GM19328 (cell line): ENCODE results near the gene ARHGAP21.
"Not testable (repeated sequence)": the region's sequence is repeated elsewhere in the genome, so short reads cannot be mapped to it uniquely, and the experiment has no call there.

Experiments used
- ATAC-seq: cut with Tn5 transposase; IDR thresholded peaks from one replicate; pipeline ENCODE4 v1.9.1; 2021; ENCODE audit warnings: mild to moderate bottlenecking, moderate library complexity; ENCODE audit not compliant: unreplicated experiment

ARHGAP21 gene

DNA sequence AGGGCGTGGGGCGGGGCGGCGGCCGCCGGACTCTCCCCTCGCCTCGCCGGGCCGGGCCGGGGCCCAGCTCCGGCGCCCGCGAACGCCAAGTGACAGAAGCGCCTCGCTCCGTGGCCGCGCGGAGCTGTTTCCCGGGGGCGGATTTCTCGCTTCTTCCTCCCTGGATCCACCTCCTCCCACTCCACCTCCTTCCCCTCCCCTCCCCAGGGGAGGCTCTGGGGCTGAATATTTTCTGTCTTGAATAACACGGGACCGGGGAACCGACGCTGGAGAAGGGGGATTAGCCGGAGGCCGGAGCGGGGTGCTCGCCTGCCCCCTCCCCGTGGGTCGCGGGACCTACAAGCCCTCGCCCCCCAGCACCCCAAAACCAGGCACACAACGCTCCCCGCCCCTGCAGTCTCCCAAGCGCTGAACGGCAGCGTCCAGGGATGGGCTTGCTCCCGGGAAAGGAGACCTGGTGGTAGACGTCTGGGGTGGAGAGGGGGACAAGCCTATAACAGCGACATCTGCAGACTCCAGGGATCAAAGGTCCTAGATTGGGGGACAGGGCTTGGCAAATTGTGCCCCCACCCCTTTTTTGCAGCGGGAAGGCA is at the start of gene ARHGAP21:
Gene ARHGAP21 (minus strand): TSS at position 100 of the 593 bp plus-strand sequence. CDS start 1,988 bp downstream, outside the sequence.
- peak; percentile 24 for ATAC-seq

DNA sequence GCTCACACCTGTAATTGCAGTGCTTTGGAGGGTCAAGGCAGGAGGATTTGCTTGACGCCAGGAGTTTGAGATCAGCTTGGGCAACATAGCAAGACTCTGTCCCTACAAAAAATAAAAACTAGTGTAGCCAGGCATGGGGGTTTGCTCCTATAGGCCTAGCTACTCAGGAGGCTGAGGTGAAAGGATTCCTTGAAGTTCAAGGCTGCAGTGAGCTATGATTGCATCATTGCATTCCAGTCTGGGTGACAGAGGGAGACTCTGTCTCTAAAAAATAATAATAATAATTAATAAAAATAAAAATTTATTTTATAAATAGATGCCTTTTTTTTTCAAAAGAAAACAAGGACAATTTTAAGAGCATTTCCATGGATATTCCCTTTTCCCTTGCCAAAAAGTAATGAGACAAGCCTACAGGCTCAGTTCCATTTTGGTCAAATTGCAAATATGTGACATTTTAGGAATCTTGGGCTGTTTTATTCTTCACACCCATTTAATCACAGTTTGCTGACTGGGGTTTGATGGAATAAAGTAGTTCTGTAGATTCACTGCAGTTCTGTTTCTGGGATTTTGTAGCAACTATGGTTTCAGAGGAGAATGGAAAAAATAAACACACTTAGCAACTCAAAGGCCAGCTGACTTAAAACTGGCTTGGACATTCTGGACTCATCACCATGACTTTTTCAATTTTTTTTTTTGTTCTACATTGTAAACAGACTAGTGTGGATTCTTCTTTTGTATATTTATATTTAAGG is 48.4 kb upstream of the ARHGAP21 start:
- no peak for ATAC-seq

DNA sequence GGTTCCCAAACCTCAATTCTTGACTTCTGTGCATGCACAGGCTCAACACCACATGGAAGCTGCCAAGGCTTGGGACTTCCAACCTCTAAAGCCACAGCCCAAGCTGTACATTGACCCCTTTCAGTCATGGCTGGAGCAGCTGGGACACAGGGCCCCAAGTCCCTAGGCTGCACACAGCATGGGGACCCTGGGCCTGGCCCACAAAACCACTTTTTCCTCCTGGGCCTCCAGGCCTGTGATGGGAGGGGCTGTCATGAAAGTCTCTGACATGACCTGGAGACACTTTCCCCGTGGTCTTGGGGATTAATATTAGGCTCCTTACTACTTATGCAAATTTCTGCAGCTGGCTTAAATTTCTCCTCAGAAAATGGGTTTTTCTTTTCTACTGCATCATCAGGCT is 41.3 kb upstream of the ARHGAP21 start:
- not testable (repeated sequence) for ATAC-seq

DNA sequence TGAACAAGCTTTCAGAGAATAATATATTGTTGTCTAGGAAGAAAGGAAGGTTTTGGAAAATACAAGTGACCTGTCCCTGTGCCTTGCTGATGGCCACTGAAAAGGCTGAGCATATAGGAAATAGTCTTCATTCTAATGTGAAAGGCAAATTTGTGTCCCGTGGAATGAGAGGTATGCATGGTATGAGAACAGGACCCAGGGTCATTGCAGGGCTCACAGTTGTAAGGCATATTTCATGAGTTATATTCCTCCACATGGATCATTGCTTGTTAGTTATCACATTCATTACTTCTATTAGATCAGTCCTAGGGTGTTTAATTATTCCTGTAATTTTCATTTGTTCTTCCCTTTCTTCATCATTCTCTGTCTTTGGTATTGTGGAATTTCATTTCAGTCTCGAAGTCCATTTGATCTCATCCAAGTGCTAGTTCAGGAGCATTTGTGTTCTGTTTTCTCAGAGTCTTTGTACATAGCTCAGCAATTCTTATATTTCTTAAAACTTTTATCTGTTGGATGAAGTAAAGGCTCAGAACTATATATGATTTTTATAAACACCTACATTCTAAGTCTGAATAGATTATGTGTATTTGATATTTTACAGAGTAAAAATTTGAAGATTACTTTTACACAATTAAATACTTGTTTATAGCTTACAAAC is 39.4 kb upstream of the ARHGAP21 start:
- no peak for ATAC-seq

DNA sequence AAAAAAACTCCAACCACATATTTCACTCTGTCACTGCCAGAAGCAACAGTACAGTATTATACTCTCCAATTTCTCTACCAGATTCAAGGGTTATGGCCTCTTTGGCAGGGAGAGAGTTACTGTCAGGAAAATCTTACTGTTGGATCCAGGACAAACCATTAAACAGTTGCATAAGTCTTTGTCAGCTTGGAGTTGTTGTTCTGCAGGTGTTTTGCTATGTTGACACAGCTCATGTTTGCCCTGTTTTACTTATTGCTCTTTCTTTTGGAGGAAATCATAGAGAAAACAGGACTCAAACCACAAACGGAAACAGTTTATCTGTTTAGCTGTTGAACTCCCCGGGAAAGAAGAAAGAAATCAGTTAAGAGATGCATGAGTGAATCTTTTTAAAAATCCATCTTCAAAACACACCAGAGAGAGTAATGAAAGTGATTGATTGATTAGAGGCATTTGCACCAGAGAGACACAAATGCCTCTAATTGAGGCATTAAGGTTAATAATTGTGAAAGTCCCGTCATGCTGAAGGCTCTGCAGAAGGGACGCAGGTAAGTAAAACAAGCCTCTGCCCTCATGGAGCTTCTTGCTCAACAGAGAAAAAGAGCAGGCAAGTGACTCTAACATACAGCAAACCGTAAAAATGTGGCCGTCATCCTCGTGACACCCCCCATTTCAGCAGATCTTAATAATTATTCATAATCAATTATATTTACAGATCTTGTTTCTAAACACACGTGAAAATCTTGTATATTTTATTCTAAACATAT is 38.7 kb upstream of the ARHGAP21 start:
- ATAC-seq: no peak

DNA sequence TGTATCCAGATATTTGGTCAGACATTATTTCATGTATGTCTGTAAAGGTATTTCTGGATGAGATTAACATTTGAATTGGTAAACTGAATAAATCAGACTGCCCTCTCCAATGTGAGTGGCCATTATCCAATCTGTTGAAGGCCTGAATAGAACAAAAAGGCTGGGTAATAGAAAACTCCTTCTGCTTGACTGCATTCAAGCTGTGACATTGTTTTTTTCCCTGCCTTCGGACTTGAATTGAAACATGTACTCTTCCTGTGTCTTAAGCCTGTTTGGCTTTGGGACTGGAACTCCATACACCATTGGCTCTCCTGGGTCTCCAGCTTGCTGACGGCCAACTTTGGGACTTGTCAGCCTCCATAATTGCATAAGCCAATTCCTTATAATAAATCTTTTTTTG is 36.0 kb upstream of the ARHGAP21 start:
- ATAC-seq: no peak

DNA sequence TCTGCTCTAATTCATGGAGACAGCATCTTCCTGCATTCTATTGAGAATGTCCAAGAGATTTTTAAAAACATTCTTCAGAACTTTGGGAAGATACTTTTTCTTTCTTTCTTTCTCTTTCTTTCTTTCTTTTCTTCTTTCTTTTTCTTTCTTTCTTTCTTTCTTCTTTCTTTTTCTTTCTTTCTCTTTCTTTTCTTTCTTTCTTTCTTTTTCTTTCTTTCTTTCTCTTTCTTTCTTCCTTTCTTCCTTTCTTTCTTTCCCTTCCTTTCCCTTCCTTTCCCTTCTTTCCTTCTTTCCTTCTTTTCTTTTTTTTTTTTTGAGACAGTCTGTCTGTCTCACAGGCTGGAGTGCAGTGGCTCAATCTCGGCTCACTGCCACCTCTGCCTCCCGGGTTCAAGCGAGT is 34.6 kb upstream of the ARHGAP21 start:
- not testable (repeated sequence) for ATAC-seq

DNA sequence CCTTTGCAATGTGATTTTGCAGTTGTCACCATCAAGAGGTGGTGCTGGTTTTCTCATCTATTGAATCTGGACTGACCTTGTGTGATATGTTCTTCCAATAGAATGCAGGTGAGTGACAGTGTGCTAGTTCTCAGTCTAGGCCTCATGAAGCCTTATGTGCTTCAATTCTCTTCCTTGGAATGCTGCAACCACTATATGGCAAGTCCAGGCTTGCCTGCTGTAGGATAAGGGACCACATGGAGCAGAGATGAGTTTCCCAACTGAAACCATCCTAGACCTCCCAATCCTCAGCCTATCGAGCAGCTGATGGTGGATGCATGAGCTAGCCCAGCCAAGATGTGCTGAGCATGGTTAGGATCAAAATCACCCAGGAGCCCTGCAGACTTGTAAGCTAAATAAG is 32.6 kb upstream of the ARHGAP21 start:
- ATAC-seq: no peak

DNA sequence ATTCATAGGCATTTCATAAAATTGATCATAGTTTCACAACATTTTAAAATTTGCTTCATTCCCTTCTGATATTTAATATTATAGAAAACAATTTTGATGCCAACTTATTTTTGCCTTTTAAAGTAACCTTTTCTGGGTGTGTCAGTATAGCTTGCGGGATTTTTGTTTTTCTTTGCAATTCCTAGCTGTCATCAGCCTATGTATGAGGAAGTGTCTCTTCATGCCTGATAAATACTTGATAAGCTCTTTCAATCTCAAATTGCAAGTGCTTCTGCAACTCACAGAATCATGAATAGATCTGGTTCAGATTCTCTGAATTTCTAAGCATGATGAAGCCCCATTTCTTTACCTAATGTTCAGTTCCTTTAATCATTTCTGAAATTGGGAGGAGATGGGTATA is 28.0 kb upstream of the ARHGAP21 start:
- no peak for ATAC-seq

DNA sequence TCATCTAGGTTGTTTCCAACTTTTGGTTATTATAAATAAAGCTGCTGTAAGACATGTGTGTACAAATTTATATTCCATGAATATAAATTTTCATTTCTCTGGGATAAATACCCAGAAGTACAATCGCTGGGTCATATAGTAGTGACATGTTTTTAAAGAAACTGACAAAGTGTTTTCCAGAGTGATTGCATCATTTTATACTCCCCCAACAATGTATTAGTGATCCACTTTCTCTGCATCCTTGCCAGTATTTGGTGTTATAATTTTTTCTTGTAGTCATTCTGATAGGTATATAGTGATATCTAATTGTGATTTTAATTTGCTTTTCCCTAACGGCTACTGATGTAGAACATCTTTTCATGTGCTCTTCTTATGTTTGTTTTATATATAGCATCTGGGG is 27.0 kb upstream of the ARHGAP21 start:
- ATAC-seq: no peak

DNA sequence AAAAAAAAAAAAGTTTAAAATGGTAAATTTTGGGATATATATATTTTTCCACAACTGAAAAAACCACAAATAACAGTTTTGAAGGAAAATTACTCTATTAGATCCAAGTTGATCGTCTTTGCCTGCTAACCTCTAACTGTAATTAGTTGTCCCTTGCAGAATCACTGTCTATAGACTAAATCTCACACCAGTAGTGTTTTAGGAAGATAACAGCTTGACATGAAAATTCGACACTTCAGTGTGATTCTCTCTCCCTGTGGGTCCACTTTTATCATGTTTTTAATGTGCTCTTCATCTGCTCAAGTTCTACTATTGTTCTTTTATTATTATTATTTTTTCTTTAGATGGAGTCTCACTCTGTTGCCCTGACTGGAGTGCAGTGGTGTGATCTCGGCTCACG is 24.5 kb upstream of the ARHGAP21 start:
- ATAC-seq: no peak

DNA sequence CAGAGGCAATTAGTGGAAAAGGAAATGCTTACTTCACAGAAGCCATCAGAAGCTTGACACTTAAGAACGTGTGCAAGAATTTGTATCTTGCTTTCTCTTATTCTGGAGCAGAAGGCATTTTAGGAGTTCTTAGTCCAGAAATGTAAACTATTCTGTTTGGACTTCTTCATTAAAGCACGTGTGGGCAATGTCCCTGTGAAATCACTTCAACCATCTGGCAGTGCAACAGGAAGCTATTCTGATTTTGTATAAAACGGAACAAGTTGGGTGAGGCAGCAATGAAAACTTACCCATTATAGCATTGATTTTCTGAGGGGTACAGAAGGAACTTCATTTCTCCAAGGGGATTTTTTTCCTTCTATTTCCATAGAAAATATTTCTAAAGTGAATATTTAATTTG is 21.3 kb upstream of the ARHGAP21 start:
- ATAC-seq: no peak

DNA sequence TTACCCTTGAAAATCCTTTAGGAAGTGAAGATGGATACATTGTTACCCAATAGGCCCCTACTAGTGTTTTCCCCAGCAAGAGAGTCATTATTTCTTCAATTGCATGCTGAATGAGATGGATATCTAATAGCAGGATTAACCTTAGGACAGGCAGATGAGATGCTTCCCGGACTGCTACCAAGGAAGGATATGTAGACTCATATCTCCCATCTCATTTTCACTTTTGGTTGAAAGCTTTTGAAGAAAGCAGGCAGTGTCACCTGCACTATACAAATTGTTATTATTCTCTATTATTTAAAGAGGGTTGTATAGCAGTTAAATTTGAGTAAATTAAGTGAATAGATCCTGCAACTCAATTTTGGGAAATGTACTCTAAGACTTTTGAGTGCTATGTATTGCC is 17.0 kb upstream of the ARHGAP21 start:
- ATAC-seq: no peak

DNA sequence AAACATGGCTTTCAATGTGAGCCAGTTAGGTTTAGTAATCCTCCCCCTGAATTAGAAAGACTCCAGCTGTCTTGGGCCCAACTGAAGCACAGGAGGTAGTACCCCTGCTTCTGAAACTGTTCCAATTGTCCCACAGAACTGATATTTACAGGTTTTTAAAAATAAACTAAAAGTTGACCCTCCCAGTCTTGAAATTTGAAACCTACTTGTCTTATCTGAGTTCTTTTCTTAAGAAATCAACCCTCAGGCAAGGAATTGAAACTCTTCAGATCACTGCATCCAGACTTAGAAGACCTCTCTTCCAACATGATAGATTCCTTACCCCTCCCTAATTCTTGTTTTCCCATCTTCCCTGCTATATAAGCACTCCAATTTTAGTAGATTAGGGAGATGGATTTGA is 13.3 kb upstream of the ARHGAP21 start:
- no peak for ATAC-seq

DNA sequence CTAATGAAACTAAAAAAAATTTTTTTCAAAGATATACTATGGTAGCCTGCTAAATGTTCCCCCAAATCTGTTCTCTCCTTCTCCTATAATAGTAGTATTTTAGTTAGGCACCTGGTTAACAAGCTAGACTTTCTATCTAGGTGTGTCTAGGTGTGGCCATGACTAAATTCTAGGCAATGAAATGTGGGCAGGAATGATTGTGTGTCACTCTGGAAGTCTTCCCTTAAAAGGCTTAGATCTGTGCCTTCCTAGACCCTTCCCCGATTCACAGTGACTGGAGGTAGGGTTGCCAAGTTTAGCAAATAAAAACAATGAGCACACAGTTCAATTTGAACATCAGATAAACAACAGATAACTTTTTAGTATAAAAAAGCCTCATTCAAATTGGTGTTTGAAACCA is 8.3 kb upstream of the ARHGAP21 start:
- no peak for ATAC-seq

DNA sequence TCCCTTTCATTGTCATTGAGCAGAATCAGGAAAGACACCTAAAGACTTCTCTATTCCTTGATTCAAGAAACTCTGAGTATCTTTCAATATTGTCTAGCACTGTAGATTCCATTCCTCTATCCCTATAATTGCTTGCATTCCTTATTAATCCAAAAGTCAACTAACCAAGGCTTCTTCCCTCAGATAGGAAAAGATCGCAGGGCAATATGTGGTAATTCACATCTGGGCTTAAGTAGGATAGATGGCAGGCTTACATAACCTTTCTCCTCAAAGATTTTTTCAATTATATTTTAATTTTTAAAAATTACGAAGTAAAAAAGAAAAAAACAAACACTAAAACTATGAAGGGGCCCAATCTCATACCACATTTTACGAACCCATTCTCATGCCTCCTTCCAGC is 7.1 kb upstream of the ARHGAP21 start:
- ATAC-seq: no peak

DNA sequence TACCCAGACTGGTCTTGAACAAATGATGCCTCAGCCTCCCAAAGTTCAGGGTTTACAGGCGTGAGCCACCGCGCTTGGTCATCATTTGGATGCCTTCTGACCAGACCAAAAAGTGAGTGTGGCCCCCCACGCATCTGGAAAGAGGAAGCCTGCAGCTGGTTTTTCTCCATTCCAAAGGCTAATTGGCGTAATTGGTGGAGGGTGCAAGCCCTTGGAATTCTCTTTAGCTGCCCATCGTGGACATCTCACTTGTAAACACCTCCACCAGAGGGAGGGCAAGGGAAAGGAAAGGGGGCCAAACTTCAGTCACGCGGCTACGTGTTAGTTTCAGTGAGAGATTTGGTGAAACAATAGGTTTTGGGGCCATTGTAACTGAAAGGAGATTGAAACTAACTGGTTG is 4.1 kb upstream of the ARHGAP21 start:
- ATAC-seq: no peak

DNA sequence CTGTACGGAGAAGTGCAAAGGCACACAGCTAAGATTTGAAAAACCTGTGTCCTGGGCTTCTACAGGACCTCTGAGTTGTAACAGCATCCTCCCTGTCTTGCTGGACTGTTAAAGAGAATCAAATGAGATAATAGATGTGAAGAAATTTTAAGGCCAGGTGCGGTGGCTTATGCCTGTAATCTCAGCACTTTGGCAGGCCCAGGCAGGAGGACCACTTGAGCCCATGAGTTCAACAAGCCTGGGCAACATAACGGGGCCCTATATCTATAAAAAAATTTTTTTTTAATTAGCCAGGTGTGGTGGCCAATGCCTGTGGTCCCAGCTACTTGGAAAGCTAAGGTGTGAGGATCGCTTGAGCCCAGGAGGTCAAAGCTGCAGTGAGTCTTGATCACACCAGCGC is 2.9 kb upstream of the ARHGAP21 start:
- ATAC-seq: no peak

DNA sequence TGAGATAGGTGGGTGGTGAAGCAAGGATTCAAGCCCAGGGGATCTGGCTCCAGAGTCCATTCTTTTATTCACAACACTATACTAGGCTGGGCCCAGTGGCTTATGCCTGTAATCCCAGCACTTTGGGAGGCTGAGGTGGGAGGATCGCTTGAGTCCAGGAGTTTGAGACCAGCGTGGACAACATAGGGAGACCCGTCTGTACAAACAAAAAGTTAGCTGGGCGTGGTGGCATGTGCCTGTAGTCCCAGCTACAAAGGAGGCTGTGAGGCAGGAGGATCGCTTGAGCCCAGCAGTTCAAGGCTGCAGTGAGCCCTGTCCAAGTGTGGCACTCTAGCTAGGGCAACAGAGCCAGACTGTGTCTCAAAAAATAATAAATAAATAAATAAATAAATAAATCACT is 2.3 kb upstream of the ARHGAP21 start:
- not testable (repeated sequence) for ATAC-seq

DNA sequence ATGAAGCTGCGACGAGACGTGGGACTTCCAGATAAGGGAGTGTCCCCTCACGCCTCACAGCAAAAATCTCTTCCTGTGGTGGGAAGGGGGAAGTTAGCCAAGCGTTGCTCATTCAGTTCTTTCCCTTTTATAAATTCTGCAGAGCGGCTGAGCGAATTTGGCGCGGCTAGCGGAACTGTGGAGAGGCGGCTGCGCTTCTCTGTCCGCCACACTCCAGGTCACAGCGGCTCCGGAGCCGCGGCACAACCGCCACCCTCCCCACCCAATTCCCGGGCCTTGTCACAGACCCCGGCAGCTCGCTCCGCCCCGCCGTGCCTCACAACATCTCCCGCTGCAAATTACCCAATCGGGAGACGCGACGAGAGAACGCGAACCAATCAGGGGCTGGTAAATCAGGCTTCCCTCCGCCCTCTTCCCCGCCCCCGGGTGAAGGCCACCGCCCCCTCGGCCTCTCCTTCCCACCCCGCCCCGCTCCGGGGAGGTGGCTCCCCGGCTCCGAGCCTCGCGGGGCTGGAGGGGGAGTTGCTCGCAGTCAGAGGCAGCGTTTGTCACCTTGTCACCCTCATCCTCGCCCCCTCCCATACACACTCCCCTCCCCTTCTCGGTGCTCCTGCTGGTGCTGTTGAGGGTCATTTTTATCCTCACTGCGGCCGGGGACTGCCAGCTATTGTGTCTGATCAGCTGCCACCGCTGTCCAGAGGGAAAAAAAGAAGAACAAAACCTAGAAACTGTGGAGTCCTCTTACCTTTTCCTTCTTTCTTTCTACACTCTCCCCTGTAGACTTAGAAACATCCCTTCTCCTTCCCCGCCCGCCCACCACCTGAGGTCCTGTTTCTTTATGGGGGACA is 918 bp upstream of the ARHGAP21 start:
- peak; percentile 79 for ATAC-seq

DNA sequence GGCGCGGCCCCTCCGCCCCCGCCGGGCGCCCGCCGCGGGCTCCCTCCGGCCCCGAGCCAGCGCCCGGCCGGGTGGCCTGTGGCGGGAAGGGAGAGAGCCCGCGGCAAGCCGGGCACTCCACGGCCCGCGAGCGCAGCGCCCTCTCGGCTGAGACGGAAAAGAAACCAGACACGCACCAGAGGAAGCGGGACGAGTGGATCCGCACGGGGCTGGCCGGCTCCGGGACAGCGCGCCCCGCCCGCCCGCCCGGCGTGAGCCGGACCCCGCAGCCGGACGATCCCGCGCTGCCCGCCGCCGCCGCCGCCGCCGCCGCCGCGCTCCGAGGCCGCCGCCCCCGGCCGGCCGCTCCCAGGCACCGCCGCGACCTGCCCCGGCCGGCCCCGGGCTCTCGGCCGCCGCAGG is 300 bp downstream of the ARHGAP21 start:
- ATAC-seq: peak; percentile 21
